DMS153 treated with DMSO at 0.1 percent for 48 hours (cell line): ENCODE data around the gene NHERF1.

Source experiments
- DNase-seq: peaks from one replicate; lab custom pipeline; 2025; ENCODE audit not compliant: unreplicated experiment; lab: John Stamatoyannopoulos, UW

Gene NHERF1

GRCh38 chr17:74748529-74749278, at the start of gene NHERF1:
NHERF1 (plus strand) TSS chr17:74748628; CDS start chr17:74748847, 219 bp downstream.
- DNase-seq = no peak

GRCh38 chr17:74699236-74699635, 49.2 kb upstream of the NHERF1 start:
- no peak for DNase-seq

DNA sequence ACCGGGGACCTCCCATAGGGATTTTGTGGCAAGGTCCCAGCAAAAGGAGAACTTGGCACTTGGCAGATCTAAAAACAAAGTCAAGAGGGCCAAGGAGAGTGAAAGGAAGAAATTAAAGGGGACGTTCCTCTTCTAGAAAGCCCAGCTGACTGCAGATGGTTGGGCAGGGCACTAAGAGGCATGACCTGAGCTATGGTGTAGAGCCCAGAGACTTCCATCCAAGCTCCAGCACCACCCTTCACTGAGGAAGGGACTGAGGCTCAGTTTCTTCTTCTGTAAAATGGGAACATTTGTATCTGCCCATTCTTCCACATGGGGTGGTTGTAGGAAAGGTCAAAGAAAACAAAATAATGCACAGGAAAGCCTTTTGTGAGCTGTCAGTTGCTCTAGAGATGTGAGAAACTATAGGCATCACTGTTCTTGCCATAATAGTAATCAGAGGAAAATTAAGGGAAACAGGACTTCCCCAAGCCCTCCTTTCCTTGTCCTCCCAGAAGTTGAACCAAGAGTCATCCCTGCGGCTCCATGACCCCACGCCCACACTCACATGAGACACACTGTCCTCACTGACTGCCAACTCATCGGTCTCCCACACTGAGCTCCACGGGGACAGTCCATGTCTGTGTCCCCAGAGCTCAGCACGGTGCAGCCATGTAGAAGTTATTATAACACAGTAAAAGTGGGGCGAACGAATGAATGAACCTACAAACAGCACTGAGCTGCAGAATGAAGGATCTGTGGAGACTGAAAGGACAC, 46.1 kb upstream of the NHERF1 start:
- no peak for DNase-seq

DNA sequence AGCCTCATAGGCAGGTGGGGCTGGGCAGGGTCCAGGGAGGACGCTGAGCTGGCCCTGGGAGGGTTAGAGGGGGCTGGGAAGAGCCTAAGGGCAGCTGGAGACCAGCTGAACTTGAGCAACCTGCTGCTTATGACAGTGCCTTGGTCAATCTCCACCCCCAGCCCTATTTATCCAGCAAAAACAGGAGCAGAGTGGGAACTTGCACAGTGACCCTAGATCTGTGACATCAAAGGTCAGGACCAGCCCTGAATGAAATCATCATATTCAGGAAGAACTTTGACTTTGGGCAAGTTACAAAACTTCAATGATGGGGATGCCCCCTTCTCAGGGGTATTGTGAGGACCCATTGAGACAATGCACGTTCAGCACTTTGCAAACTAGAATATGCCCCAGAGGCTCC, 45.1 kb upstream of the NHERF1 start:
- DNase-seq = no peak

- DNase-seq = no peak
Observed at GRCh38 chr17:74704544-74704943, 43.9 kb upstream of the NHERF1 start.

DNA sequence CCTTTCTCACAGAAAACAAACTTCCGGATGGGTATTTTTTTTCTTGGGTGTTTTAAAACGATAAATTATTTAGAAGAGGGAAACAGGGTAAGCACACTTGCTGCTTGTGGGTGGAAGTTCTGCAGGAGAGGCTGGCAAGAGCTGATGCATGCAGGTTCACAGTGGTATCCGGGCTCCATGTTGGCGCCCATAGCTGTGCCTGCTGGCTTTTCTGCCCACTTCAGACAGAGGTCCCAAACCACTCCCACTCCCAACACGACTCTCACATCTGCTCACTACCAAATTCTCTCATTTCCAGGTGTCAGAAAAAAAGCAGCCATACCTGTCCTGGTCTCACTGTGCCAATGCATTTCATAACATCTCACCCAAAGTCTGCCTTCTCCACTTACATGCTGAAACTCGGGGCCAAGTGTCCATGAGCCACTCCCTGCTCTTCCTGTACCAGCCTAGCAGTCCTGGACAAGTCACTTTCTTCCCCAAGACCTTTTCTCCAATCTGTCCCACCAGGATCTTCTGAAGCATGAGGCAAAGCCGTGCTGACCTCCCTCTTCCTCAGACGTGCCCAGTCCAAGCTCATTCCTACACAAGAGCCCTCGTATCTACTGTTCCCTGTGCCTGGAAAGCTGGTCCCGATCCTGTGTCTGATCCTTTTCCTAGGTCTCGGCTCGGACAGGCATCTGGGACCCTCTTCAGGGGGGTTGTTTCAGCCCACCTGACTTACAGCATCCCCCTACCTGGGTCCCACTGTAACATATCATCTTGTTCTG, 37.2 kb upstream of the NHERF1 start:
- DNase-seq = no peak

- no peak for DNase-seq
Observed at GRCh38 chr17:74712301-74712700, 36.1 kb upstream of the NHERF1 start.

GRCh38 chr17:74712756-74713155, 35.7 kb upstream of the NHERF1 start, which contains the start of gene CD300LF:
CD300LF (minus strand) TSS chr17:74712923; CDS start chr17:74712866, 57 bp downstream.
- no peak for DNase-seq

DNA sequence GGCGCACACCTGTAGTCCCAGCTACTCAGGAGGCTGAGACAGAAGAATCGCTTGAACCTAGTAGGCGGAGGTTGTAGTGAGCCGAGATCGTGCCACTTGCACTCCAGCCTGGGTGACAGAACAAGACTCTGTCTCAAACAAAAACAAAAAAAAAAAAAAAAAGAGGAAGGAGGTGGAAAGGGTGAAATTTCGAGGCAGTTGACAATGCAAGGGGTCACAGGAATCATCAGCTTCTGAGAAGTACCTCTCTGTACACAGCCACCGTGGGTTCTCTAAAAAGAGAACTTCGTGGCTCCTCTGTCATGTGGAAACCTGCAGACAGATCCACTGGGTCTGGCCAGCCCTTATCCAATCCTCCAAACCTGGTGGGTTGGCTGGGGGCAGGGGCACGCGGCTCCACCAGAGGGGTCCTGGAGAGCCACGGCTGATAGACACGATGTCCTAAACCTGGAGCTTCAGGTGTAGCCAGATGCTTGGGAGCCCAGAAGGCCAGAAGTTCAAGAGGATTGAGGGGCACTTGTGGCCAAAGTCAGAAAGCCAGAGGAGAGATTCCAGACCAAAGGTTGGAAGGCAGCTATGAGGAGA, 35.2 kb upstream of the NHERF1 start:
- no peak for DNase-seq

DNA sequence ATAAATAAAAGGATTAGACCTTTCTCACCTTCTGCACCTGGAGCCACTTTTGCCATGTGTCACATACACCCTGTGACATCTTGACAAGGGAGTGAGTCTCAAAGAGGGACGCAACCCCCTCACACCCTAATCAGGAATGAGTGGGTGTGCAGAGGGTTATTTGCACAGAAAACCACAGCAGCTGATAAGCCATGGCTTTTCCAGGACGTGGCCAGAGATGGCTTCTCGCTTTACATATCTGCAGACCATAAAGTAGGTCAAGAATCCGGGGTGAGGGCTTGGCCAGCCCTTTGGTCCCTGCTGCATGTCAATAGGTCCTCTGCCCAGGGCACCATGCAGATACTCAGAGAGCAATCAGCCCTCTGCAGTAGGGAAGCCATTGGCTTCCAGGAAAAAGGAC, 33.3 kb upstream of the NHERF1 start:
- no peak for DNase-seq

DNA sequence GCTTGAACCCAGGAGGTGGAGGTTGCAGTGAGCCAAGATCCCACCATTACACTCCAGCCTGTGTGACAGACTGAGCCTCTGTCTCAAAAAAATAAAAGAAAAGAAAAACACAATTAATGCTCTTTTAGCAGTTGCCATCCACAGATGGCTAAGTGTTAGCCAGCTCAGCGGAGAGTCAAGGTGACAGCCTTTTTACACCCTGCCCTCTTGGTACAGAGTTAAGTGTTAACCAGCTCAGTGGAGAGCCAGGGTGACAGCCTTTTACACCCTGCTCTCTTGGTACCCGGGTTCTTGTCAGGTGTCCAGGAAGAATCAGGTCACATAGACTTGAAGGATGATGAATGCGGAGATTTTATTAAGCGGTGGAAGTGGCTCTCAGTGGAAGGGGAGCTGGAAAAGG, 27.9 kb upstream of the NHERF1 start:
- no peak for DNase-seq

DNA sequence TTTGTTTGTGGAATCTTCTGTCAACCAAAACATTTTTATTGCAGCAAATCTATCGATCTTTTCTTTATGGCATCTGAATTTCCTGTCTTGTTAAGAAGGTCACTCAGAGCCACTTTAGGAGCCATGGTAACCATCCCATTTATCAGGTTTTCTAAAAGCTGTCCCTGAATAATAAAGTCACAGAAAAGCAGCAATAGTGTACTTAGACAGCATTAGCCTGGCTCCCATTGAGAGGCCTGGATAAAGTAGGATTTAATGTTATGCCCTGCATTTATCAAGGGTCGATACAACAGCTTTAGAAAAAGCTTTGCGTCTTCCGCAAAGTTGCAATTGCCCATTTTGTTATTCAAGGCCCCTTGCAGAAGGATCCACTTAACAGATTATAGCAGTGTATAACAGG, 25.6 kb upstream of the NHERF1 start:
- DNase-seq = no peak

GRCh38 chr17:74723891-74724290, 24.5 kb upstream of the NHERF1 start:
- DNase-seq = no peak

GRCh38 chr17:74725111-74725510, 23.3 kb upstream of the NHERF1 start:
- DNase-seq = no peak

- DNase-seq = no peak
Observed at GRCh38 chr17:74728033-74728701, 20.3 kb upstream of the NHERF1 start.

DNA sequence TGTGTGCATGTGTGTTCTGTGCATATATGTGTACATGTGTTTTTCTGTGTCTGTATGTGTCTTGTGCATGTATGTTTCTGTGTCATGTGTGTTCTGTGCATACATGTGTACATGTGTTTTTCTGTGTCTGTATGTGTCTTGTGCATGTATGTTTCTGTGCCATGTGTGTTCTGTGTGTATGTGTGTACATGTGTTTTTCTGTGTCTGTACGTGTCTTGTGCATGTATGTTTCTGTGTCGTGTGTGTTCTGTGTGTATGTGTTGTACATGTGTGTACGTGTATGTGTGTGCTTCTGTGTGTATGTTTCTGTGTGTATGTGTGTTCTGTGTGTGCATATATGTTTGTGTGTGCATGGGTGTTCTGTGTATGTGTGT, 19.7 kb upstream of the NHERF1 start:
- no peak for DNase-seq

GRCh38 chr17:74729368-74729767, 19.1 kb upstream of the NHERF1 start:
- DNase-seq = no peak

GRCh38 chr17:74729866-74730265, 18.6 kb upstream of the NHERF1 start:
- no peak for DNase-seq

DNA sequence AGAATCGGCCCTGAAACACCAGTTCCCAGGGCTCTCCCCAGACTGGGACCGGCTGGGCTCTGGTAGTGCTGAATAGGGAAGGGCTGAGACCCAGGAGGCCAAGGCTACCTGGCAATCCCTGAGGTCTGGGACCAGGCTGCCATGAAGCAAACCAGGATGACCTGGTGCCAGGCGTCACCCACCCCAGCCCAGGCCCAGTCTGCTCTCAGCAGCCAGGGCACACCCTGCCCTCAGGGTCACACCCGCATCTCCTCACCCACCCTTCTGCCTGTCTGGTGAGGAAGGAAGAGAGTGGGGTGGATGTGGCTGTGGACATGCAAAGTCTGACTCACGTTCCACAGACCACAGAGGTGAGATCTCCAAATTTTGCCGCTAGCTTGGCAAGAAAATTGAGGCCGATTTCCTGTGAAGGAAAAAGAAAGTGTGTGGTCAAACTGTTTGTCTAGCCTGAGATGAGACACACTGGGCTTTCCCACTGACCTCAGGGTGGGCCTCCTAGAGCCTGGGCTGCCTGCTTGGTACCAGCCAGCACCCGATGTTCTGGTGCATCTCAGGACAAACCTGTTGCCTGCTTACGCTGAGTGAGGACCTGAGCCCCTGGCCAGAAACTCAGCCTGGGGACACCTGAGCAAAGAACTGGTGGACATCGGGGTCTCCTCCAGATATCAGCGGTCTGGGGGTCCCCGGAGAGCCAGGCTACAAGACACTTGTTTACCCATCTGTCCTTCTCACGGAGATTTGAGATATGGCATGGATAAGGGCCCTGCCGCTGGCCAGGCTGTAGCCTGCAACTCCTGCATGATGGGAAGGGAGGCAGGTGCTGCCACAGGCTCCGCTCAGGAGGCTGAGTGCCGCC, 17.7 kb upstream of the NHERF1 start:
- DNase-seq = no peak

DNA sequence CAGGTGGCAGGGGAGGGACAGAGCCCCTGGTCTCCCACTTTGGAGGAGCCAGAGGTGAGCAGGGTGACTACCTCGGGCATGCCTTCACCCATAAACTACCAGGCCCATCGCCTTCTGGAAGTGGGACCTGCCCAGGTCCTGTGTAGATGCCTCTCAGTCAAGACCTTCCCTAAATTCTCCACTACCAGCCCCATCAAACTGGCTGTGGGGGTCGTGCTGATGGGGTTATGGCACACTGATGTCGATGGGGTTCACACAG, 17.2 kb upstream of the NHERF1 start:
- no peak for DNase-seq
